GM12873 (cell line): ENCODE results near the gene KPNA1.

ENCODE experiments used
- TF ChIP-seq, protein P1 (sequence below): IDR thresholded peaks from 2 replicates; pipeline ENCODE4 v1.5.1; 2012; ENCODE audit warnings: low read depth, mild to moderate bottlenecking, moderate library complexity, low read length, control low read depth; ENCODE audit not compliant: insufficient read depth; ENCODE audit errors: missing control alignments

Gene KPNA1

GRCh38 chr3:122457706-122458105 is 57.0 kb downstream of the KPNA1 start:
- TF ChIP-seq, protein P1, sequence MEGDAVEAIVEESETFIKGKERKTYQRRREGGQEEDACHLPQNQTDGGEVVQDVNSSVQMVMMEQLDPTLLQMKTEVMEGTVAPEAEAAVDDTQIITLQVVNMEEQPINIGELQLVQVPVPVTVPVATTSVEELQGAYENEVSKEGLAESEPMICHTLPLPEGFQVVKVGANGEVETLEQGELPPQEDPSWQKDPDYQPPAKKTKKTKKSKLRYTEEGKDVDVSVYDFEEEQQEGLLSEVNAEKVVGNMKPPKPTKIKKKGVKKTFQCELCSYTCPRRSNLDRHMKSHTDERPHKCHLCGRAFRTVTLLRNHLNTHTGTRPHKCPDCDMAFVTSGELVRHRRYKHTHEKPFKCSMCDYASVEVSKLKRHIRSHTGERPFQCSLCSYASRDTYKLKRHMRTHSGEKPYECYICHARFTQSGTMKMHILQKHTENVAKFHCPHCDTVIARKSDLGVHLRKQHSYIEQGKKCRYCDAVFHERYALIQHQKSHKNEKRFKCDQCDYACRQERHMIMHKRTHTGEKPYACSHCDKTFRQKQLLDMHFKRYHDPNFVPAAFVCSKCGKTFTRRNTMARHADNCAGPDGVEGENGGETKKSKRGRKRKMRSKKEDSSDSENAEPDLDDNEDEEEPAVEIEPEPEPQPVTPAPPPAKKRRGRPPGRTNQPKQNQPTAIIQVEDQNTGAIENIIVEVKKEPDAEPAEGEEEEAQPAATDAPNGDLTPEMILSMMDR = no peak

- TF ChIP-seq, protein P1 = no peak
Observed at GRCh38 chr3:122456074-122456473, 58.7 kb downstream of the KPNA1 start.

DNA sequence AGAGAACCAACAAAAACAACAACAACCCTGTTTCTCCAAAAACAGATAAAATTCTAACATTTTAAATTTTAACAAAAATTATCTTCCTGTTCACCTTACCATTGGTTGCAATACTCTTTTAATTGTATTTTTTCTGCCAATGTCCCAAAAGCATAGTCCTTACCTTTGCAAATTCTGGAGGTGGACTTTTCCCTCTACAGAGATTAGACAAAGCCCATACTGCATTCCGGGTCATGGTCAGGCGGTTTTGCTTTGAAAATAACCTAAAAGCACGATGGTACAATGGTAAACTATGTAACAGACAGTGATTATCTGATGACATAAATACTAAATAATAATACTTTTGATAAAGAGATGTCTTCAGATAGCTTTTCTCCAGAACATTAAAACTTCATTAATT is 63.4 kb downstream of the KPNA1 start:
- TF ChIP-seq, protein P1 = no peak

- TF ChIP-seq, protein P1 = no peak
Observed at GRCh38 chr3:122443090-122443489, 71.6 kb downstream of the KPNA1 start.

- TF ChIP-seq, protein P1 = no peak
Observed at GRCh38 chr3:122435950-122436349, 78.8 kb downstream of the KPNA1 start.

DNA sequence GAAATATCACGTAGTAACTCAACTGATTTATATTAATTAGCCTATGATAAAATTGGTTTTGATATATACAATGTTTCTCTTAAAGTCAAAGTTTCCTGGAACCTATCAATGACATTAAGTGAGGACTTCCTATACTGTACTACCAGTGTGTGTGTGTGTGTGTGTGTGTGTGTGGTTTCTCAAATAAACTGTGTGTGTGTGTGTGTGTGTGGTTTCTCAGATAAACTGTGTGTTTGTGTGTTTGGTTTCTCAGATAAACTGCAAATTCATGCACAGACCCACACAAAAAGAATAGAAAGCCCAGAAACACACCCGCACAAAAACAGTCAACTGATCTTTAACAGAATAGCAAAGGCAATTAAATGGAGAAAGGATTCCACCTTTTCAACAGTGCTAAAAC is 84.4 kb downstream of the KPNA1 start:
- TF ChIP-seq, protein P1 = no peak

DNA sequence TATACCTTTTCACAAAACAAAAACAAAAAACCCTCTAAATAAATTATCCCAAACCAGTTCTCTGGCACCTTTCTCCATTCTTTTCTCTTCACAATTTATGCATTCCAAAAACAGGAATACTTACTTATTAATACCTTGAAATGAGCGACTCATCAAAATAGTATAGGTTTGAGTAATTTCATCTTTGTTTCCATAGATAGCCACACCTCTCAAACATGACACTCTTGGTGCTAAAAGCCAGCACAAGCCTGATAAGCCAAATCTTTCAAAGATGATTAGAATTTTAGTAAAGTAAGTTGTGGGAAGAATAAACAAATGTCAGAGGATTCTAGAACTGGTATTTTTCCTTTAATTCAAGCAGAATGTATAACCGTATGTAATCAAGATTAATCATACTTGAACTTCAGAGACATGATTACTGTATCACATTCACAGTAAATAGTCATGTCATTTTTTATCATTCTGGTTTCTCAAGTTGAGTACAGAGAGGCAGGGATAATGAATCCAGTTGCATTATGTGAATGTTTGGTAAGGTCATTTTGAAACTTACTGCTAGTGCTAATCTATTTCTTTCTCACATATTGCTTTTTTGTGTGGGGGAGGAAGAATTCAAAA is 86.8 kb downstream of the KPNA1 start:
- TF ChIP-seq, protein P1 = no peak
